WERI-Rb-1 (cell line): ENCODE data around the gene CPPED1.
A peak's percentile ranks its signal among the peaks of the same experiment; 100 is the strongest.
"Not testable (repeated sequence)": the region's sequence is repeated elsewhere in the genome, so short reads cannot be mapped to it uniquely, and the experiment has no call there.

Source experiments
- DNase-seq: peaks from one replicate; pipeline ENCODE4 v3.0.0-alpha.2; 2020
- H3K27ac ChIP-seq: fragments of 250-450 bp; sonication (Bioruptor Pico); 2 replicates; pipeline ENCODE4 v1.5.1; 2020; ENCODE audit warnings: mild to moderate bottlenecking, moderate library complexity
- H3K27me3 ChIP-seq: fragments of 250-450 bp; sonication (Bioruptor Pico); 2 replicates; pipeline ENCODE4 v1.5.1; 2021; ENCODE audit warnings: mild to moderate bottlenecking, low read depth, moderate library complexity; ENCODE audit not compliant: insufficient read depth, severe bottlenecking
- H3K36me3 ChIP-seq: fragments of 250-450 bp; sonication (Bioruptor Pico); 2 replicates; pipeline ENCODE4 v1.5.1; 2020; ENCODE audit warnings: mild to moderate bottlenecking, moderate library complexity
- H3K4me3 ChIP-seq: 2 replicates; pipeline ENCODE4 v1.5.1; 2011; ENCODE audit warnings: low read depth, mild to moderate bottlenecking, control low read depth, low read length
- H3K9me3 ChIP-seq: fragments of 250-450 bp; sonication (Bioruptor Pico); 2 replicates; pipeline ENCODE4 v1.5.1; 2021; ENCODE audit warnings: mild to moderate bottlenecking, moderate library complexity; ENCODE audit not compliant: severe bottlenecking
- TF ChIP-seq, protein P1 (sequence below): IDR thresholded peaks from 2 replicates; pipeline ENCODE4 v1.5.1; 2011; ENCODE audit warnings: low read depth, mild to moderate bottlenecking, control low read depth, inconsistent platforms, low read length

CPPED1 gene

GRCh38 chr16:12793120-12793864 is 10.4 kb downstream of the CPPED1 start:
- no peak overlapping the region for H3K27ac ChIP-seq
- no peaks in the 10 kb centered on the region for H3K27me3 ChIP-seq
- no peak overlapping the region for H3K4me3 ChIP-seq
- H3K36me3 ChIP-seq: no peaks in the 10 kb centered on the region
- no peaks in the 10 kb centered on the region for H3K9me3 ChIP-seq
- TF ChIP-seq, protein P1, sequence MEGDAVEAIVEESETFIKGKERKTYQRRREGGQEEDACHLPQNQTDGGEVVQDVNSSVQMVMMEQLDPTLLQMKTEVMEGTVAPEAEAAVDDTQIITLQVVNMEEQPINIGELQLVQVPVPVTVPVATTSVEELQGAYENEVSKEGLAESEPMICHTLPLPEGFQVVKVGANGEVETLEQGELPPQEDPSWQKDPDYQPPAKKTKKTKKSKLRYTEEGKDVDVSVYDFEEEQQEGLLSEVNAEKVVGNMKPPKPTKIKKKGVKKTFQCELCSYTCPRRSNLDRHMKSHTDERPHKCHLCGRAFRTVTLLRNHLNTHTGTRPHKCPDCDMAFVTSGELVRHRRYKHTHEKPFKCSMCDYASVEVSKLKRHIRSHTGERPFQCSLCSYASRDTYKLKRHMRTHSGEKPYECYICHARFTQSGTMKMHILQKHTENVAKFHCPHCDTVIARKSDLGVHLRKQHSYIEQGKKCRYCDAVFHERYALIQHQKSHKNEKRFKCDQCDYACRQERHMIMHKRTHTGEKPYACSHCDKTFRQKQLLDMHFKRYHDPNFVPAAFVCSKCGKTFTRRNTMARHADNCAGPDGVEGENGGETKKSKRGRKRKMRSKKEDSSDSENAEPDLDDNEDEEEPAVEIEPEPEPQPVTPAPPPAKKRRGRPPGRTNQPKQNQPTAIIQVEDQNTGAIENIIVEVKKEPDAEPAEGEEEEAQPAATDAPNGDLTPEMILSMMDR: peak; percentile 51
- DNase-seq: peak; percentile 28

DNA sequence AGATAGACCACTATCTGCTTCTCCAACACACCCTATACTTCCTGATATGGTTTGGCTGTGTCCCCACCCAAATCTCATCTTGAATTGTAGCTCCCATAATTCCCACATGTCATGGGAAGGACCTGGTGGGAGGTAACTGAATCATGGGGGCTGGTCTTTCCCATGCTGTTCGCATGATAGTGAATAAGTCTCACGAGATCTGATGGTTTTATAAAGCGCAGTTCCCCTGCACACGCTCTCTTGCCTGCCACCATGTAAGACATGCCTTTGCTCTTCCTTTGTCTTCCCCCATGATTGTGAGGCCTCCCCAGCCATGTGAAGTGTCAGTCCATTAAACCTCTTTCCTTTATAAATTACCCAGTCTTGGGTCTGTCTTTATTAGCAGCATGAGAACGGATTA is 11.2 kb downstream of the CPPED1 start:
- H3K27me3 ChIP-seq, DNase-seq, H3K27ac ChIP-seq, H3K36me3 ChIP-seq, H3K4me3 ChIP-seq, H3K9me3 ChIP-seq: not testable (repeated sequence)

GRCh38 chr16:12791340-12791739 is 12.3 kb downstream of the CPPED1 start:
- H3K9me3 ChIP-seq: peaks cover 3% of the 10 kb centered on the region
- no peak overlapping the region for H3K4me3 ChIP-seq
- H3K27ac ChIP-seq: no peak overlapping the region
- H3K27me3 ChIP-seq: no peaks in the 10 kb centered on the region
- peaks cover 4% of the 10 kb centered on the region for H3K36me3 ChIP-seq
- TF ChIP-seq, protein P1: no peak
- no peak for DNase-seq

GRCh38 chr16:12788758-12789157 is 14.9 kb downstream of the CPPED1 start:
- H3K27ac ChIP-seq: no peak overlapping the region
- H3K27me3 ChIP-seq: no peaks in the 10 kb centered on the region
- peaks cover 3% of the 10 kb centered on the region for H3K9me3 ChIP-seq
- TF ChIP-seq, protein P1: no peak
- DNase-seq: no peak
- peaks cover 4% of the 10 kb centered on the region for H3K36me3 ChIP-seq
- H3K4me3 ChIP-seq: no peak overlapping the region

- TF ChIP-seq, protein P1: no peak
- Histone ChIP-seq H3K27me3 (no peaks in the 10 kb centered on the region), H3K27ac (no peak overlapping the region), H3K36me3 (peaks cover 4% of the 10 kb centered on the region), H3K9me3 (peaks cover 3% of the 10 kb centered on the region), H3K4me3 (no peak overlapping the region)
- no peak for DNase-seq
Measured at GRCh38 chr16:12786081-12786480, 17.6 kb downstream of the CPPED1 start.

GRCh38 chr16:12784076-12784475 is 19.6 kb downstream of the CPPED1 start:
- no peaks in the 10 kb centered on the region for H3K27me3 ChIP-seq
- no peak overlapping the region for H3K4me3 ChIP-seq
- peaks cover 3% of the 10 kb centered on the region for H3K9me3 ChIP-seq
- TF ChIP-seq, protein P1: no peak
- no peak for DNase-seq
- peaks cover 15% of the 10 kb centered on the region for H3K36me3 ChIP-seq
- H3K27ac ChIP-seq: no peak overlapping the region
